Peyer's patch (tissue), 4 donors: ENCODE data around the gene BCL7A.

Experiments used
- POLR2A ChIP-seq, 2 donors: fragments of 450-650 bp; IDR thresholded peaks; one replicate each; pipeline ENCODE4 v1.5.1; 2017; ENCODE audit warnings: antibody characterized with exemption in 2 of 2, mild to moderate bottlenecking in 2 of 2, moderate library complexity in 2 of 2
- TF ChIP-seq, protein P1 (sequence below), 6 experiments: fragments of 450-650 bp in 4 of 6; fragments of 200-600 bp in 2 of 6; sonication (generic) in 1 of 6; IDR thresholded peaks; one replicate each; pipeline ENCODE4 v1.5.1; 2017 to 2019; ENCODE audit warnings: antibody characterized with exemption in 6 of 6, mild to moderate bottlenecking in 3 of 6, moderate library complexity in 1 of 6

DNA sequence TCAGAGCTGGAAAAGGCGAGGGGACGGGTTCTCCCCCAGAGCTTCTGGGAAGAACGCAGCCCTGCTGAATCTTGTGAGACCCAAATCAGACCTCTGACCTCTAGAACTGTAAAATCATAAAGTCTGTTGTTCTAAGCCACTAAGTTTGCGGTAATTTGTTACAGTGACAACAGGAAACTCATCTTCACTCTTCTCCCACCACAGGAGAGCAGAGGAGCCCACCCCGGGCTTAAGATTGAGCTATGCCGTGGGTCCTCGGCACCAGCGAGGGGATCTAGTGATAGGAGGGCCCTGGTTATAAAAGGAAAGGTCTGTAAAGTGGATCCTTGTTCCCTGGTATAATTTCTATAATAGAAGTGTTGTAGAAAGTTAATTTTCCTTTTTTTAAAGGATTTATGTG is 64.4 kb downstream of the BCL7A start:
- TF ChIP-seq, protein P1, sequence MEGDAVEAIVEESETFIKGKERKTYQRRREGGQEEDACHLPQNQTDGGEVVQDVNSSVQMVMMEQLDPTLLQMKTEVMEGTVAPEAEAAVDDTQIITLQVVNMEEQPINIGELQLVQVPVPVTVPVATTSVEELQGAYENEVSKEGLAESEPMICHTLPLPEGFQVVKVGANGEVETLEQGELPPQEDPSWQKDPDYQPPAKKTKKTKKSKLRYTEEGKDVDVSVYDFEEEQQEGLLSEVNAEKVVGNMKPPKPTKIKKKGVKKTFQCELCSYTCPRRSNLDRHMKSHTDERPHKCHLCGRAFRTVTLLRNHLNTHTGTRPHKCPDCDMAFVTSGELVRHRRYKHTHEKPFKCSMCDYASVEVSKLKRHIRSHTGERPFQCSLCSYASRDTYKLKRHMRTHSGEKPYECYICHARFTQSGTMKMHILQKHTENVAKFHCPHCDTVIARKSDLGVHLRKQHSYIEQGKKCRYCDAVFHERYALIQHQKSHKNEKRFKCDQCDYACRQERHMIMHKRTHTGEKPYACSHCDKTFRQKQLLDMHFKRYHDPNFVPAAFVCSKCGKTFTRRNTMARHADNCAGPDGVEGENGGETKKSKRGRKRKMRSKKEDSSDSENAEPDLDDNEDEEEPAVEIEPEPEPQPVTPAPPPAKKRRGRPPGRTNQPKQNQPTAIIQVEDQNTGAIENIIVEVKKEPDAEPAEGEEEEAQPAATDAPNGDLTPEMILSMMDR (IDR thresholded peaks at IDR 0.05): no peak
- no peak for TF ChIP-seq POLR2A (IDR thresholded peaks at IDR 0.05)
